GM19193 (cell line): Measurements from ENCODE around the gene FGGY.

Experiments used
- POLR2A ChIP-seq: IDR thresholded peaks from 4 replicates; pipeline ENCODE4 v1.6.1; 2011; ENCODE audit not compliant: insufficient read depth, insufficient read length; ENCODE audit errors: extremely low read depth

The FGGY gene

GRCh38 chr1:59720326-59721115 is 423.6 kb downstream of the FGGY start:
- TF ChIP-seq POLR2A: no peak

GRCh38 chr1:59730302-59730701 is 433.4 kb downstream of the FGGY start:
- no peak for TF ChIP-seq POLR2A

DNA sequence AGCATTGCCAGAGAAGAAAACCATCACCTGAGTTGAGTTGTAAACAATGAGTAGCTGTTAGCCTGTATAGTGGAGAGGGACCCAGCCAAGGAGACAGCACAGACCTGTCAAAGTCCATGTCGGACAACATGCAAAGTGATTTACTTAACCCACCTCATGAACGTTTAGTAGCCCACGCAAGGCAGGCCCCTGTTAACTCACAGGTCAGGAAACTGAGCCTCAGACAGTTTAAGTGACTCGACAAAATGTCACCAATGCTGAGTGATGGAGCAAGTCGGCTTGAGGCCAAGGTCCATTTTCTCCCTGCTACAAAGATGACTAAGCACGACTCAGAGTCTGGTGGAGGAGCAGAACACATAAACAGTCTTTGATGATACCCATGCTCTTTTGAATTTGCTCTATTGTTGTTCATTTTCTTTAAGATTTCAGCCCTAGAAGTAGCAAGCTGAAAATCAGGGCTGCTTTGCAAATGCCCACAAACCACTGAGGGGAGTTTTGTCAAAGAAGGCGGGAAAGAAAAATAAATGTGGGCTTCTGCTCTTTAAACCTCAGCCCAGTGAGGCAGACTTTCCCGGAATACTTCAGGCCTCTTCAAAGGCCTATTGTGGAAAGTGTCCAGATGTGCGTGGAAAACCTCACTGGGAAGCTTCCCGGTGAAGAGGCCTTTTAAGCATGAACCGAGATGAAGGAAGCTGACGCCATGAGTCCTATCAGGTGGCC is 434.0 kb downstream of the FGGY start:
- no peak for TF ChIP-seq POLR2A

DNA sequence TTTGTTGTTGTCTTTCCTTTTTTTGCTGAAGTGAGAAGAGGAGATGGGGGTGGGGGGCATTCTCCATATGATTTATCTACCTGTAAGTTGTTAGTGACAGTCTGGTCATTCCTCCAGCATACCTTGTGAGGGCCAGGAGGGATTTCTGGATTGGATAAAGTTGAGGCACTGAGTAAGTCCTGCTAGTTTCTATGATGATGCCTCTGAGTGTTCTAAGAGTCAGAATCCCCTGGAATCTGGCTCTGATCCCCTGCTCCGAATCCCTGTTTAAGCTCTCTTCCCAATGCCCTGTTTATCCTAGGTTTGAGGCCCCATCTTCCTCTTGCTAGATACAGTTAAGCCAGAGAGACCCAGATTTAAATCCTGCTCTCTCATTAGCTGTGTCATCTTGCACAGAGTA is 434.7 kb downstream of the FGGY start:
- TF ChIP-seq POLR2A: no peak

- no peak for TF ChIP-seq POLR2A
Observed at GRCh38 chr1:59732214-59732955, 435.5 kb downstream of the FGGY start.

DNA sequence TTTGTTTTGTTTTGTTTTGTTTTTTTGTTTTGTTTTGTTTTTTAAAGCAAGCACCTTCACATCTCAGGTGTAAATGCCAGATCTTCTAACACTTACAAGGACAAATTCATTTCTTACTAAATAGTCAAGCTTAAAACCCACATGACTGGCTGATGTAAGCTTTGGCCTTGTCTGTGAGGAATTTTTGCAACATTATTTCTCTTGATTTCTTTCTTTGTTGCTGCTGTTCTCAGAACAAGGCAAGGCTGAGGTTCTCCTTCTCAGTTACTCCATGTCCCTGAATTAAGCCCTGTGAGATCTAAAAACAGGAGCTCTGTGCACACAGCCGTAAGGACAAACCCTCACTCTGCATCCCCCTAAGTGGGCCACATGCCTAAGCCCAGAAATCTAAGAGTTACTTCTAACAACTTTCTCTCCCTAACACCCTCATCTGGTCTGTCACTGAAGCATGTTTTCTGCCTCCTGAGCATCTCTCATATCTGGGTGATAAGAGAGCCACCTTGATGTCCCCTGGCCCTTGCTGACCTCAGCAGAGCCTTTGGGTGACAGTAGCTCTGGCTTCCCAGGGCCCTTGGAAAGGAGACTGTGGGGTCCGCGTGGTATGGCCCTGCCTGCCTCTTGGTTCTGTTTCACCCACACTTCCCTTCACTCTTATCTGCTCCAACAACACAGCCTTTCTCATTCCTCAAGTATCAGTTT is 436.7 kb downstream of the FGGY start:
- TF ChIP-seq POLR2A: no peak

DNA sequence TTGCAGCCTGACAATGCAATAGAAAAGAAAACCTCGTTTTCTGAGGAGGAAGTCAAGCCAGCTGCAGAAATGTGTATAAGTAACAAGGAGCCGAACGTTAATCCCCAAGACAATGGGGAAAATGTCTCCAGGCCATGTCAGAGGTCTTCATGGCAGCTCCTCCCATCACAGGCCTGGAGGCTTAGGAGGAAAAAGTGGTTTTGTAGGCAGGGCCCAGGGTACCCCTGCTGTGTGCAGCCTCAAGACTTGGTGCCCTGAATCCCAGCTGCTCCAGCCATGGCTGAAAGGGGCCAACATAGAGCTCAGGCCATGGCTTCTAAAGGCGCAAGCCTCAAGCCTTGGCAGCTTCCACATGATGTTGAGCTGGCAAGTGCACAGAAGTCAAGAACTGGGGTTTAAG is 439.9 kb downstream of the FGGY start:
- TF ChIP-seq POLR2A: no peak

DNA sequence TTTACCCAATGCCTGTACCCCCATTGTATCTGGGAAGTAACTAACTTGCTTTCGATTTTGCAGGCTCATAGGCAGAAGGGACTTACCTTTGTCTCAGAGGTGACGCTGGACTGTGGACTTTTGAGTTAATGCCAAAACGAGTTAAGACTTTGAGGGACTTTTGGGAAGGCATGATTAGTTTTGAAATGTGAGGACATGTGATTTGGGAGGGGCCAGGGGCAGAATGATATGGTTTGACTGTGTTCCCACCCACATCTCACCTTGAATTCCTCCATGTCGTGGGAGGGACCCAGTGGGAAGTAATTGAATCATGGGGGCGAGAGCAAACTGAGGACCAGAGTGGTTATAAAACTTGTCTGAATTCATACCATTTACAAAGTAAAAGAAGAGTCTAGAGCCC is 440.7 kb downstream of the FGGY start:
- no peak for TF ChIP-seq POLR2A

DNA sequence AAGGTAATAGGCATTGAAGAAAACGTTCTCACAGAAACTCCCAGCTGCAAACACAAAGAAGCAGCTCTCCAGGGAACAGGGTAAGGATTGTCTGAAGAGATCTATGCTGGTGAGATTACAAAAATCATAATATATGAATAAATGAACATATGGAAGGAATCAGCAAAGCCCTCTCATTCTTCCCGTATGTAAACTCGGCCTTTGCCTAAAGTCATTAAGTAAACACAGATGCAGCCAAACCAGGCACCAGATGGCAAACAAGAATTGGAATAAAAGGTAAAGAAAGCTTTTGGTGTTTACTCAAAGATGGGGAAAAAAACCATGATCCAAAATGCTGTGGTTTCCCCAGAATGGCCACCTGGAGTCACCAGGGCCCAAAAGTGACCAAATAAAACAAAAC is 441.3 kb downstream of the FGGY start:
- no peak for TF ChIP-seq POLR2A

DNA sequence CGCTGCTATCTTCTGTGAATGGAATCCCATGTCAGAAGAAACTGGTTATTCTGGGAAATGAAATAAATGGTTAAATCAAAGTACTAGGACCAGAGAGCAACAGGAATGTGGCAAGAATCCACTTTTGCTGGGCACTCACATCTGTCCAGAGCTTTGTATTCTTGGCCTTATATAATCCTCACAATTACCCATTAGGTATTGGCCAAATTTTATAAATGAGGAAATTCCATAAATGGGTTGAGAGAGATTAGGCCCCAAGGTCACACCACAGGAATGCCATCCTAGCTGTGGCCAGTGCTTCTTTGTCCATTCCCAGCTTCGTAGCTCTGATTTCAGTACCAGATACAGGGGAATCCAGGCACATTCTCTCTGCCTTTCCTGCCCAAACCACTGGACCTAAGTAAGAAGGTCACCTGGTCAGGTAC is 441.7 kb downstream of the FGGY start:
- no peak for TF ChIP-seq POLR2A

GRCh38 chr1:59739111-59739510 is 442.2 kb downstream of the FGGY start:
- TF ChIP-seq POLR2A: no peak

DNA sequence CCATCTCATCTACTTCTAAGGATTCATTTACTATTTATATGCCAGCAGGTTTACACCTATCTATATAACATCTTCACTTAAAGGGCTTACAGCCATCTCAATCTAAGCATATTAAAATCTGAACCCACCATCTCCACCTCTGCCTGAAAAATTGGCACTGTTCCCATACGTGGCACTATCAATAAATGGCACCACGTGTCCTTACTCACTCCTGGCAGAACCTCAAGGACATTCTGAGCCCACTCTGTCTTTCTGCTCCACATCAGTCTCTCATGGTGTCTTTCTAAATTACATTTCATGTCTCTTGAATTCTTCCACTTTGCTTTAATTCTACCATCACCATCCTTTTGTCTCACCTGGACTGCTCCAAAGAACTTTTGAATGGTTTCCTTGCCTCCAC is 445.6 kb downstream of the FGGY start:
- no peak for TF ChIP-seq POLR2A

GRCh38 chr1:59743324-59744091 is 446.6 kb downstream of the FGGY start:
- TF ChIP-seq POLR2A: no peak

- no peak for TF ChIP-seq POLR2A
Observed at GRCh38 chr1:59747420-59748024, 450.6 kb downstream of the FGGY start.
